Astrocyte (in vitro differentiated cells and primary cell): ENCODE data around the gene ARHGAP11A.

Source experiments
- CTCF ChIP-seq: IDR thresholded peaks from 2 replicates; pipeline ENCODE4 v1.5.1; 2011; ENCODE audit warnings: low read depth, mild to moderate bottlenecking, inconsistent platforms, low read length, moderate library complexity; ENCODE audit not compliant: insufficient read depth
- EZH2 ChIP-seq: IDR thresholded peaks from 2 replicates; pipeline ENCODE4 v1.6.1; 2012; ENCODE audit warnings: mild to moderate bottlenecking, low read length, inconsistent platforms; ENCODE audit not compliant: insufficient read depth

GRCh38 chr15:32668942-32669341 lies 53.6 kb downstream of the ARHGAP11A start:
- TF ChIP-seq CTCF (no peak), EZH2 (no peak)
